Measurements from ENCODE around the gene SH2D3C.

Gene SH2D3C, protein sequence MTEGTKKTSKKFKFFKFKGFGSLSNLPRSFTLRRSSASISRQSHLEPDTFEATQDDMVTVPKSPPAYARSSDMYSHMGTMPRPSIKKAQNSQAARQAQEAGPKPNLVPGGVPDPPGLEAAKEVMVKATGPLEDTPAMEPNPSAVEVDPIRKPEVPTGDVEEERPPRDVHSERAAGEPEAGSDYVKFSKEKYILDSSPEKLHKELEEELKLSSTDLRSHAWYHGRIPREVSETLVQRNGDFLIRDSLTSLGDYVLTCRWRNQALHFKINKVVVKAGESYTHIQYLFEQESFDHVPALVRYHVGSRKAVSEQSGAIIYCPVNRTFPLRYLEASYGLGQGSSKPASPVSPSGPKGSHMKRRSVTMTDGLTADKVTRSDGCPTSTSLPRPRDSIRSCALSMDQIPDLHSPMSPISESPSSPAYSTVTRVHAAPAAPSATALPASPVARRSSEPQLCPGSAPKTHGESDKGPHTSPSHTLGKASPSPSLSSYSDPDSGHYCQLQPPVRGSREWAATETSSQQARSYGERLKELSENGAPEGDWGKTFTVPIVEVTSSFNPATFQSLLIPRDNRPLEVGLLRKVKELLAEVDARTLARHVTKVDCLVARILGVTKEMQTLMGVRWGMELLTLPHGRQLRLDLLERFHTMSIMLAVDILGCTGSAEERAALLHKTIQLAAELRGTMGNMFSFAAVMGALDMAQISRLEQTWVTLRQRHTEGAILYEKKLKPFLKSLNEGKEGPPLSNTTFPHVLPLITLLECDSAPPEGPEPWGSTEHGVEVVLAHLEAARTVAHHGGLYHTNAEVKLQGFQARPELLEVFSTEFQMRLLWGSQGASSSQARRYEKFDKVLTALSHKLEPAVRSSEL

DNA sequence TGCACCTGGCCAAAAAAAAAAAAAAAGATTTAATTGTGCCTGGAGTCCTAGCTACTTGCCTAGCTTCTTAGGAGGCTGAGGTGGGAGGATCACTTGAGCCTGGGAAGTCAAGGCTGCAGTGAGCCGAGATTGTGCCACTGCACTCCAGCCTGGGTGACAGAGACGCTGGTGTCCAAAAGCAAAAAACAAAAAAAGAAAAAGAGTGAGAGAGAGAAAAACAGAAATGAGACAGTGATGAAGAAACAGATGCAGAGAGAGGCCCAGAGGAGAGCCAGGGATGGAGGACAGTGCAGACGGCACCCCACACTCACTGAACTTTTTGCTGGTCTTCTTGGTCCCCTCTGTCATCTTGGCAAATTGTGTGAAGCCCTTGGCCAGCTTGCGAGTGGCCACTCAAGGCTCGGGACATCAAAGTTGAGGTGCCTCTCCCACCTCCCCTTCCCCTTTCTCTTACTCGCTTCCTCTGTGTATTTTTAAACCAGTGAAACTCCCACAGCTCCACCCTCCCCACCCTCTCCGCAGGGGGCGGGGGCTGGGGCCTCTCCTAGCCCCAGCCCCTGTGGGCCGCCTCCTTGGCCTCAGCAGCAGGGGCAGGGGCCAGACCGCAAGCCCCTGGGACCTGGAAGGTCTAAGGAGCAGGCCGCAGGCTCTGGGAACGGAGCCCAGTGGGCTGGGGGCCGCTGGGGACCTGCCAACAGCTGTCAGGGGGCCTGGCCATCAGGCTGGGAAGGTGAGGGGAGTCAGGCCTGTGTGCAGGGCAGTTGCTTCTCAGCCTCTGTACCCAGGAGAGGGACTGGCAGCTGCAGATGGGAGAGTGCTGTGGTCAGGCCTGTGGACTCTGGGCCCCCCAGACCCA is at the start of gene SH2D3C:
Gene SH2D3C (minus strand): TSS at position 387 of the 856 bp plus-strand sequence. CDS start 39 bp downstream, at position 348.
- peak; percentile 72 for DNase-seq

- DNase-seq = no peak
Observed at GRCh38 chr9:127826253-127826913, 47.9 kb upstream of the SH2D3C start.

DNA sequence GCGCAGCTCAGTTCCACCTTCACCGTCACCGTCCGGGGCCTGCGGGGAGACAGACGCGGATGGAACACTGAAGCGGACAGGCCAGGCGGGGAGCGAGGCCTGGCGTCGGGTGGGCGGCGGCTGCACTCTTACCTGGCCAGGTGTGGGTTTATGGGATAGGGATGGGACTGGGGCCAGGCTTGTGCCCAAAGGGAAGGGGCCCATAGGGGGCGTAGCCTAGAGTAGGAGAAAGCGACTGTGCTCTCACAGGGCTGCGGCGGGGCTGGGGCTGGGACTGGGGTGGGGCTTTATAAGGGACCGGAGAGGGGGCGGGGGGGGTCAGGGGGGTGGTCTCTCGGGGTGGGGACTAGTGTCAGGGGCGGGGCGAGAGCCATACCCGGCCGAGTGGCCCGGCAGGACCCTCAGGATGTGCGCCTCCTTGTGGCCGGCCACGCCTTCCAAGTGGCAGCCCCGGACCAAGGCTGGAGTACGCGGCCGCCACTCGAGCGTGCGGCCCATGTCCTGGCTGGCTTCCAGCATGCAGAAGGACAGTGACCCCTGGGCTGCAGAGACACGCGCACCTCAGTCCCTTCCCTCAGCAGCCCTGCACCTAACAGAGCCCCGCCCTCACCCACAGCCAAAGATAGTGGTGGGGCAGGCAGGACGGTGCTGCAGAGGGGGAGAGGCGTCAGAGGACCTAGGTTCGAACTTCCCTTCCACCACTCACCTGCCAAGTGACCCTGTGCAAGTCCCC is 47.0 kb upstream of the SH2D3C start:
- DNase-seq = no peak

- no peak for DNase-seq
Observed at GRCh38 chr9:127822108-127822507, 43.6 kb upstream of the SH2D3C start.

- no peak for DNase-seq
Observed at GRCh38 chr9:127818574-127818973, 40.1 kb upstream of the SH2D3C start.

DNA sequence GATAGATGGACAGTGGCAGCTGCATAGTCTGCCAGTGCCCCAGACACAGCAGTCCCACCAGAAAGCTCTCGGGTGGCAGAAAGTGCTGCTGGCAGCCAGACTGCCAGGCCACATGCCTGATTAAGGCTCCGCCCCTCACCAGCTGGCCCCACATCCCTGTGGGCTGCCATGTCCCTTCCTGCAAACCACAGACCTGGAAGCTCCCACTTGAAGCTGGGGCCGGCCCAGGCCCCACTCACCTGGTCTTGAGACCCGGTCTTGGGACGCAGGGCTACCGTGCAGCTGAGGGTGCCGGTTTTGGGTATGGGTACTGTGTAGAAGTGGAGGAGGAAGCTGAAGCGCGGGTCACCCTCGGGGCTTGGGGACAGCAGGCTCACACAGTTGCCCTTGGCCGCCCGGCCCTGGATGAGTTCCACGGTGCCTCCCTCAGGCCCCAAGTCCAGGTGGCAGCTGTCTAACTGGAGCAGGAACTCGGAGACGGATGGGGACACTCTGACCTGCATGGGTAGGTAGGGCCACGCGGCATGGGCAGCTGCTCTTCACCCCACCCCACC is 39.5 kb upstream of the SH2D3C start:
- no peak for DNase-seq

DNA sequence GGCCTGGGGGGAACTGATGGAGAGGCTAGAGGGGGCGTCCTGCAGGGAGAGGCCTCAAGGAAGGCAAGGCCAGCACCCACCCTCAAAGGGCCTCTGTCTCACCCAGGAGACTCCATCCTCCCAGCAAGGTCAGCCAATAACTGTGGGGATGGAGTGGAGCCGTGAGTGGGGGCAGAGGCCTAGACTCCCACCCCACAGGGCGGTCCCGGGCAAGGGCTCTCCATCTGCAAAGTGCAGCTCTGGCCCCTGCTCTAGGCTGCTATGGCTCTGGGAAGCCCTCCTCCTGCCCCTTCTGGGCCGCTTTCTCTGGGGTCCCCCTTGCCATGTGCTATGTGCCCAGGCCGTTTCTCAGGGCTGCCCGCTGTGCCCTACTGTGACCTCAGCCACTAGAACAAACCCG is 38.3 kb upstream of the SH2D3C start:
- DNase-seq = no peak

GRCh38 chr9:127816362-127816725 is 37.9 kb upstream of the SH2D3C start:
- no peak for DNase-seq

GRCh38 chr9:127815512-127816361 is 37.3 kb upstream of the SH2D3C start:
- DNase-seq = no peak

DNA sequence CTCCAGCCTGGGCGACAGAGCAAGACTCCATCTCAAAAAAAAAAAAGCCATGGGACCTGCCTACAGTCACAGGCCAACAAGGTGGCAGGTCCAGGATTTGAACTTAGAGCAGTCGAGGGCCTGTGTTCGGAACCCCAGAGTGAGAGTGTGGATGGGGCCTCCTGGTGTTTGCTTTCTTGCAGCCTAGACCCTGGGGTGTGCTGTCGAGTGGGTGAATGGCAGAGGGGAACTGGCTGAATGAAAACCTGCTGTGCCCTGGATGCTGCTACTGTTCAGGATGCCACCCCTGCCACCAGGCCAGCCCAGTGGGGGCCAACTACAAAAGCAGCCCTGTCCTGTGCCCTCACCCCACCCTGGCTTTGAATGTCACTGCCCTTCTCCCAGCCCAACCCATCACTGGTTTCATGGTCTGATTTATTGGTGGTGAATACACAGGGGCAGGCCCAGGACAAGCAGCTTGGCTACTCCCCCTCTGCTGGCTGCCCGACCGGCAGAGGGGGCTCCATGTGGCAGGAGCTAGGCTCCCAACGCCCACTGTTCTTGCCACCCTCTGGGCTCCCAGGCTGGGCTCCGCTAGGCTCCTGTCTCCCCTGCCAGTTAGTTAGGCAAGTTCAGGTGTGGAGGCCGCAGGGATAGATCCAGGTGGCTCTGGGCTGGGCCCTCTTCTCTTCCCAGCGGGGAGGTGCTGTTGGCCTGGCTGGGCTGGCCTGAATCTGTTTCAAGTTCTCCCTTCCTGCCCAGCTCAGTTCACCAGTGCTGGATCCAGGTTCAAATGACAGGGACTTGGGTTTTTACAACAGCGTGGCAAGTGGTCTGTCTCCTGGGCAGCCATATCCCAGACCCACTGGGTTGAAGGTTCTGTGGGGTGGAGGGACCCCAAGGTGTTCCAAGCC is 36.4 kb upstream of the SH2D3C start:
- no peak for DNase-seq

DNA sequence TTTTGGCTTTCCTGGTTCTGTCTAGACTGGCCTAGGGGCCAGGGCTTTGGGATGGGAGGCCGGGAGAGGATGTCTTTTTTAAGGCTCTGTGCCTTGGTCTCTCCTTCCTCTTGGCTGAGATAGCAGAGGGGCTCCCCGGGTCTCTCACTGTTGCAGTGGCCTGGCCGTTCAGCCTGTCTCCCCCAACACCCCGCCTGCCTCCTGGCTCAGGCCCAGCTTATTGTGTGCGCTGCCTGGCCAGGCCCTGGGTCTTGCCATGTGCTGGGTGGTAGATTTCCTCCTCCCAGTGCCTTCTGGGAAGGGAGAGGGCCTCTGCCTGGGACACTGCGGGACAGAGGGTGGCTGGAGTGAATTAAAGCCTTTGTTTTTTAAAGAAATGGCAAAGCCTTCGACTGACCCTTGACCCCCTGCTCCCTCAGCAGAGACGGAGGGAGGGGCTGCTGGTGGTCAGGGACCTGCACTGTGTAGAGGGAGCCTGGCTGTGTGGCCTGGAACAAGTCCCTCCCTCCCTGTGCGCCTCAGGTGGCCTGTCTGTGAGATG is 35.3 kb upstream of the SH2D3C start:
- no peak for DNase-seq

DNA sequence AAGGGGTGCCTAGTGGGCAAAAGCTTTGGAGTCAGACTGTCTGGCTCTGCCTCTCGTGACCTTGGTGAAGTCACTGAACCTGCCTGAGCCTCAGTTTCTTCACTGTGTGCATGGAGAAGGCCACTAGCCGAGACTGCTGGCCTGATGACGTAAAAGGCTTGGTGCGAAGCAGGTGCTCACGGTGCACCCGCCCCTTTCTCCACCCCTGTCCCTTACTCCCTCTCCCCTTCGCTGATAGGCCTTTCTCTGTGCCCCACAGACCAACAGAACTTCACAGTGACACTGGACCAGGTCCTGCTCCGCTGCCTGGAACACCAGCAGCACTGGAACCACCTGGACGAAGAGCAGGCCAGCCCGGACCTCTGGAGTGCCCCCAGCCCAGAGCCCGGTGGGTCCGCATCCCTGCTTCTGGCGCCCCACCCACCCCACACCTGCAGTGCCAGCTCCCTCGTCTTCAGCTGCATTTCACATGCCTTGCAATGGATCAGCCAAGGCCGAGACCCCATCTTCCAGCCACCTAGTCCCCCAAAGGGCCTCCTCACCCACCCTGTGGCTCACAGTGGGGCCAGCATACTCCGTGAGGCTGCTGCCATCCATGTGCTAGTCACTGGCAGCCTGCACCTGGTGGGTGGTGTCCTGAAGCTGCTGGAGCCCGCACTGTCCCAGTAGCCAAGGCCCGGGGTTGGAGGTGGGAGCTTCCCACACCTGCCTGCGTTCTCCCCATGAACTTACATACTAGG is 34.6 kb upstream of the SH2D3C start:
- no peak for DNase-seq

GRCh38 chr9:127812011-127812410 is 33.5 kb upstream of the SH2D3C start:
- no peak for DNase-seq

DNA sequence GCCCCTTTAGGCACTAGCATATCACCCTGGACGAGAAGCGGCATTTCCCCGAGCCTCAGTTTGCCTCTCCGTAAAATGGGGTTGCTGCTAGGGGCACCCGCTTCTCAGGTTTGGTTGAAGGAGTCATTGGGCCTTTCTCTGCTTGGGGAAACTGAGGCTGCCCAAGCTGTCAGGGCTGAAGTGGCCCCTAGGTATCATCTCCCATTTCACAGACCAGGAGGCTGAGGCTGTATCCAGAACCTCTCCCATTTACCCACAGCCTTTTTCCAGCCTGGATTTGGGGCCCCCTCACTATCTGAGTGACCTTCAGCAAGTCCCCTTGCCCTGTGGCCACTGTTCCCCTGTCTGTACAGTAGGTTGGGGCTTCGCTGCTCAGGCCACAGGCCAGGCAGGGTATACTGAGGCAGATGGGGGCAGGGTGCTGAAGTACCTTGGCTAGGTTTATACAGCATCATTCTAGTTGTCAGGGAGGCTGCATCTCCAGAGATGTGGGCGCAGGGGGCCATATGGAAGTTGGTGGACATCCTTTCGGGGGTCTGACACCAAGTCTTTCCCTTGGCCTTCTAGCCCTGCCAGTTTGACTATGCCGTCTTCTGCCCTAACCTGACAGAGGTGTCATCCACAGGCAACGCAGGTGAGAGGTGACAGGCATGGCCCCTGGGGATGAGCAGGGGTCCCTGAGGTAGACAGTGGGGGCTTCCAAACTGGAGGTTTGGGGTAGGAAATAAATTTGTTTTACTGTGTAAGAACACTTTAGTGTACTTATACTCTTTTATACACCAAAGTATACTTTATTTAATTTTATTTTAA is 32.1 kb upstream of the SH2D3C start:
- DNase-seq = no peak

GRCh38 chr9:127809540-127810377 is 31.3 kb upstream of the SH2D3C start:
- DNase-seq = no peak

- DNase-seq = no peak
Observed at GRCh38 chr9:127809002-127809539, 30.6 kb upstream of the SH2D3C start.
